Common myeloid progenitor, CD34-positive (primary cell): ENCODE data around the gene CCDC80.

Experiments used
- CTCF ChIA-PET: fragments of 350-600 bp; sonication (Branson Sonifier 250); formaldehyde crosslinking; loops from one replicate; lab custom pipeline; 2021; ENCODE audit warnings: antibody characterized with exemption; lab: Charles Lee
- POLR2A ChIA-PET: fragments of 350-600 bp; sonication (Branson Sonifier 250); formaldehyde crosslinking; loops from one replicate; lab custom pipeline; 2021; ENCODE audit warnings: antibody characterized with exemption; lab: Charles Lee
- DNase-seq, 3 donors: peaks; one replicate each; pipeline versions ENCODE4 v3.0.0 to v3.0.0-alpha.2; 2013
- H3K27ac ChIP-seq, 2 experiments: 1 replicate in 1 of 2; 2 replicates in 1 of 2; pipeline ENCODE4 v1.7.0; 2013; ENCODE audit warnings: inconsistent platforms in 2 of 2, low read length in 2 of 2, mild to moderate bottlenecking in 2 of 2, low read depth in 1 of 2, moderate library complexity in 1 of 2; ENCODE audit not compliant: severe bottlenecking in 2 of 2, insufficient read depth in 1 of 2, poor library complexity in 1 of 2
- H3K27me3 ChIP-seq, 5 experiments: replicated peaks in 2 of 5; 1 replicate in 3 of 5; 2 replicates in 2 of 5; pipeline versions ENCODE4 v1.6.1 to v1.7.0; 2013; ENCODE audit warnings: low read length in 4 of 5, mild to moderate bottlenecking in 2 of 5, moderate library complexity in 2 of 5, inconsistent platforms in 1 of 5; ENCODE audit not compliant: insufficient read depth in 5 of 5, control insufficient read depth in 4 of 5
- H3K36me3 ChIP-seq, 4 experiments: 1 replicate in 2 of 4; 2 replicates in 2 of 4; pipeline versions ENCODE4 v1.6.1 to v1.7.0; 2013; ENCODE audit warnings: low read length in 3 of 4, control low read depth in 1 of 4, mild to moderate bottlenecking in 1 of 4; ENCODE audit not compliant: control insufficient read depth in 4 of 4, insufficient read depth in 4 of 4
- H3K4me1 ChIP-seq, 4 experiments: 1 replicate in 3 of 4; 2 replicates in 1 of 4; pipeline versions ENCODE4 v1.6.1 to v1.7.1; 2013; ENCODE audit warnings: low read length in 3 of 4, mild to moderate bottlenecking in 3 of 4, control low read depth in 1 of 4, inconsistent platforms in 1 of 4, moderate library complexity in 1 of 4; ENCODE audit not compliant: control insufficient read depth in 4 of 4, insufficient read depth in 4 of 4; ENCODE audit errors: control extremely low read depth in 1 of 4
- H3K4me3 ChIP-seq, 7 experiments: 1 replicate in 4 of 7; 2 replicates in 3 of 7; pipeline versions ENCODE4 v1.5.1 to v1.7.0; 2013; ENCODE audit warnings: mild to moderate bottlenecking in 7 of 7, low read length in 6 of 7, moderate library complexity in 6 of 7, inconsistent platforms in 2 of 7, low read depth in 2 of 7, control low read depth in 1 of 7; ENCODE audit not compliant: insufficient read depth in 4 of 7, control insufficient read depth in 1 of 7; ENCODE audit errors: extremely low read depth in 1 of 7
- H3K9me3 ChIP-seq, 5 experiments: 1 replicate in 4 of 5; 2 replicates in 1 of 5; pipeline versions ENCODE4 v1.6.1 to v1.7.1; 2013; ENCODE audit warnings: low read length in 4 of 5, mild to moderate bottlenecking in 2 of 5, inconsistent platforms in 1 of 5, low read depth in 1 of 5, moderate library complexity in 1 of 5; ENCODE audit not compliant: control insufficient read depth in 4 of 5, insufficient read depth in 2 of 5; ENCODE audit errors: control extremely low read depth in 1 of 5
- WGBS: methylation state at CpG from one replicate; pipeline ENCODE4 v1.1.5; 2013; ENCODE audit not compliant: insufficient coverage; 5-methylcytosine and 5-hydroxymethylcytosine counted together

The CCDC80 gene

GRCh38 chr3:112602217-112602838, 38.6 kb downstream of the CCDC80 start:
- DNase-seq = no peak
- Histone ChIP-seq H3K27me3 (no peaks in the 10 kb centered on the region), H3K4me3 (no peak overlapping the region), H3K36me3 (peaks cover 0 to under 1% (median 0%) of the 10 kb centered on the region in 4 experiments), H3K27ac (no peak overlapping the region), H3K4me1 (peaks cover 0 to 12% (median 8%) of the 10 kb centered on the region in 4 experiments), H3K9me3 (no peaks in the 10 kb centered on the region)
- POLR2A ChIA-PET = no interaction called here
- CTCF ChIA-PET = interaction anchor here (0.8 to 1.2 kb wide), 4 partner anchors 11 to 27 kb away, joined by 3 to 5 read pairs (median 4); no protein-coding TSS in a partner anchor

GRCh38 chr3:112598731-112599130, 42.2 kb downstream of the CCDC80 start:
- CTCF ChIA-PET = interaction anchor here (2.1 kb wide), 1 partner anchor 17 kb away, joined by 6 read pairs; no protein-coding TSS in a partner anchor
- Histone ChIP-seq H3K27ac (no peak overlapping the region), H3K36me3 (peaks cover 0 to 8% (median 1%) of the 10 kb centered on the region in 4 experiments), H3K4me3 (no peak overlapping the region), H3K4me1 (no peaks in the 10 kb centered on the region), H3K9me3 (no peaks in the 10 kb centered on the region), H3K27me3 (no peaks in the 10 kb centered on the region)
- POLR2A ChIA-PET = no interaction called here
- no peak for DNase-seq

- WGBS = 100% methylated on average over 1 of the region's 2 CpGs
- H3K27me3 ChIP-seq = no peaks in the 10 kb centered on the region
- no peak for DNase-seq
- peaks cover 0 to 2% (median 0%) of the 10 kb centered on the region in 5 experiments for H3K9me3 ChIP-seq
- H3K27ac ChIP-seq = no peak overlapping the region
- H3K4me3 ChIP-seq = no peak overlapping the region
- peaks cover 4 to 11% (median 6%) of the 10 kb centered on the region in 4 experiments for H3K36me3 ChIP-seq
- POLR2A ChIA-PET = no interaction called here
- CTCF ChIA-PET = interaction anchor here (1.0 to 2.1 kb wide), 2 partner anchors 8 to 16 kb away, joined by 3 to 6 read pairs; no protein-coding TSS in a partner anchor
- no peaks in the 10 kb centered on the region for H3K4me1 ChIP-seq
Measured at GRCh38 chr3:112597945-112598344, 43.0 kb downstream of the CCDC80 start.

- ChIA-PET CTCF (interaction anchor here (1.6 kb wide), 1 partner anchor 12 kb away, joined by 5 read pairs; no protein-coding TSS in a partner anchor), POLR2A (no interaction called here)
- Histone ChIP-seq H3K9me3 (peaks cover 0 to 6% (median 0%) of the 10 kb centered on the region in 5 experiments), H3K27me3 (no peaks in the 10 kb centered on the region), H3K27ac (no peak overlapping the region), H3K4me3 (no peak overlapping the region), H3K36me3 (peaks cover 9 to 16% (median 10%) of the 10 kb centered on the region in 4 experiments), H3K4me1 (peaks cover 0 to 4% (median 0%) of the 10 kb centered on the region in 4 experiments)
- no CpG with 5 or more reads among the region's 2 CpGs for WGBS
- no peak for DNase-seq
Measured at GRCh38 chr3:112594856-112595255, 46.1 kb downstream of the CCDC80 start.

GRCh38 chr3:112593258-112593657, 47.7 kb downstream of the CCDC80 start:
- no peak for DNase-seq
- POLR2A ChIA-PET = no interaction called here
- peaks cover 9 to 16% (median 11%) of the 10 kb centered on the region in 4 experiments for H3K36me3 ChIP-seq

GRCh38 chr3:112587336-112587735, 53.6 kb downstream of the CCDC80 start:
- no CpG with 5 or more reads among the region's 1 CpG for WGBS
- Histone ChIP-seq H3K36me3 (peaks cover 4 to 32% (median 12%) of the 10 kb centered on the region in 4 experiments), H3K9me3 (no peaks in the 10 kb centered on the region), H3K4me3 (no peak overlapping the region), H3K27ac (no peak overlapping the region), H3K4me1 (peaks cover 0 to 8% (median under 1%) of the 10 kb centered on the region in 4 experiments), H3K27me3 (no peaks in the 10 kb centered on the region)
- CTCF ChIA-PET = no interaction called here
- POLR2A ChIA-PET = no interaction called here
- no peak for DNase-seq

More at GRCh38 chr3:112593258-112593657, 47.7 kb downstream of the CCDC80 start:
- H3K9me3 ChIP-seq = peaks cover 0 to 6% (median 0%) of the 10 kb centered on the region in 5 experiments
- H3K4me3 ChIP-seq = no peak overlapping the region
- H3K27me3 ChIP-seq = no peaks in the 10 kb centered on the region
- no peak overlapping the region for H3K27ac ChIP-seq
- H3K4me1 ChIP-seq = peaks cover 0 to 4% (median 0%) of the 10 kb centered on the region in 4 experiments
- CTCF ChIA-PET = interaction anchor here (0.9 to 1.8 kb wide), 2 partner anchors 11 to 13 kb away, joined by 3 to 4 read pairs; no protein-coding TSS in a partner anchor

GRCh38 chr3:112585782-112586181, 55.2 kb downstream of the CCDC80 start:
- POLR2A ChIA-PET = no interaction called here
- Histone ChIP-seq H3K9me3 (no peaks in the 10 kb centered on the region), H3K4me3 (no peak overlapping the region), H3K27ac (no peak overlapping the region), H3K36me3 (peaks cover 8 to 42% (median 12%) of the 10 kb centered on the region in 4 experiments), H3K27me3 (no peaks in the 10 kb centered on the region), H3K4me1 (peaks cover 0 to 8% (median 0%) of the 10 kb centered on the region in 4 experiments)
- DNase-seq = no peak
- CTCF ChIA-PET = interaction anchor here (0.9 kb wide), 1 partner anchor 148 kb away, joined by 4 read pairs; no protein-coding TSS in a partner anchor
